ENCODE measurements around the gene GPA33. TPM values are rescaled to one million over a fixed set of nuclear protein-coding genes. Genes with fewer than 3 reads are reported as not detected.

Gene GPA33, protein sequence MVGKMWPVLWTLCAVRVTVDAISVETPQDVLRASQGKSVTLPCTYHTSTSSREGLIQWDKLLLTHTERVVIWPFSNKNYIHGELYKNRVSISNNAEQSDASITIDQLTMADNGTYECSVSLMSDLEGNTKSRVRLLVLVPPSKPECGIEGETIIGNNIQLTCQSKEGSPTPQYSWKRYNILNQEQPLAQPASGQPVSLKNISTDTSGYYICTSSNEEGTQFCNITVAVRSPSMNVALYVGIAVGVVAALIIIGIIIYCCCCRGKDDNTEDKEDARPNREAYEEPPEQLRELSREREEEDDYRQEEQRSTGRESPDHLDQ
- total RNA-seq: not detected

DNA sequence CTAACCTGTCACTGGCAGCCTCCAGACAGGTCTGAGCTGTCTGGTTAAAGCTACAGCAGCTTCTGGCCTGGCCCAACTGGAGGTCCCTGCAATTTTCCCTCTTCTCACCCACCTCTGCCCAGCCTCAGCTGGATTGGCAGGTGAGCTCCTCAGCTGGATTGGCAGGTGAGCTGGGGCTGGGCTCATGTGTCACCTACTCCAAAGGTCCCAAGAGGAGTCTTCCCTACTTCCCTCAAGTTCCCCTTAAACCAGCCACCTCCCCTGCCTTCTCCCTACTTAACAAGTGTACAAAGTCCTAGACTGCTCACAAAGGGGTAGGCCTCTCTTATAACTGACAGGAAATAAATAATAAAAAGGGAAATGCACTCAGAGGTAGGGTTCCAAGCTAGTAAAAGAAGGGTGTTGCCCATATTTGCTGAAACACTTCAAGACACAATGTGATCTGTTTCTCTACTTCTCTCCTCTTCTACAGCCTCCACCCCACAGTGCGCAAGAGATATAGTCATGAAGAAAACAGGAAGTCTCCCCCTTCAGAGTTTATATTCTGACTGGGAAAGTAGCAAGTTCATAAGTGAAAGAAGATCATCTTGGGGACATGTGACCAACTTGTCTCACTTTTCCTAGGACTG, at the start of gene GPA33:
TSS of gene GPA33 (minus strand) at position 64 of the 629 bp plus-strand sequence. CDS start 90 bp downstream, outside the sequence.
- FAIRE-seq (no peak), DNase-seq (ENCODE audit: low spot score in 2 of 2) (no peak)

DNA sequence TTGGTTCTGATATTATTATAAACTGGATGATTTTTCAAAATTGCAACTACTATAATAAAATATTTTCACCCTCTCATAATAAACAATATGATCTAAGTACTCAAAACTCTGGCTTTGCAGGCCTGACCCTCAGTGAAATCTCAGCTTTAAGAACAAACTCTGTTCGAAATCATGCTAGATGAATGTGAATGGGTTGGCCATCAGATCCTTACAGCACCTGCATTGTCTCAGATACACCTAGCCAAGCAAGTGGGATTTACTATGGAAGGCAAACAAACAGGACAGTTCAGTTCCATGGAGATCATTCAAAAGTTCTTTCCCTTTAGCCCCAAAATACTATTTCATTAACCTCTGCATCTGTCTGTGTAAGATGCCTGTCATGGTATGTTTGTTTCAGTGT, 48.5 kb upstream of the GPA33 start:
- FAIRE-seq: no peak
- no peak for DNase-seq (ENCODE audit: low spot score in 2 of 2)

DNA sequence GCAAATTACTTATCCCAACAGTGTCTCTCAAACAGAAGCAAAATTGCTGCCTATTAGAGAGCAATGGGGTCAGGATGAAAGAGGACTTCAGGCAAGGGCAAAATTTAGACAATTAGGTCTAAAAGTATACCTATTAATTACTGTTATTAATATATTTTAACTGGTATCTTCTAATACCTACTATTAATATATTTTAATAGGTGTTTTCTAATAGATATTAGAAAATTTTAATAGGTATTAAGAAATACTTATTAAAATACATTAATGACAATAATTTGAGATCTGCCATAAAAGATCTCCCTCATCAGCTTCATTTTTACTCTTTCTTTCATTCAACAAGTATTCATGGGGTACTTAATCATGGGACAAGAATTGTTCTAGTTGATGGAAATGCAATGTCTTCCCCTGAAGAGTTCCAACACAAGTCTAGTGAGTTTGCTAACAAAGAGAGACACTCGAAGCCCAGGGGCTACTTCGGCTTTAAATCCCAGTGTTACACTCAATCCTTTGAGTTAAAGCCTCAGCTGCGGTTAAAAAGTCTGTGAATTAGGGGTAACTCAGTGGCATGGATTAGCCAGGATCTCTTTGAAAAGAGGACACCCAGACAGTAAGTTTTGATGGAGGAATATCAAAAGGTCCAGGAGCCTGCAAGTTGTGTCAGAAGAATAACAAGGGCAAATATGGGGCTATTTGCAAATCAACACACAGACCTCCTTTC, 47.8 kb upstream of the GPA33 start:
- FAIRE-seq: no peak
- DNase-seq (ENCODE audit: low spot score in 2 of 2): no peak

DNA sequence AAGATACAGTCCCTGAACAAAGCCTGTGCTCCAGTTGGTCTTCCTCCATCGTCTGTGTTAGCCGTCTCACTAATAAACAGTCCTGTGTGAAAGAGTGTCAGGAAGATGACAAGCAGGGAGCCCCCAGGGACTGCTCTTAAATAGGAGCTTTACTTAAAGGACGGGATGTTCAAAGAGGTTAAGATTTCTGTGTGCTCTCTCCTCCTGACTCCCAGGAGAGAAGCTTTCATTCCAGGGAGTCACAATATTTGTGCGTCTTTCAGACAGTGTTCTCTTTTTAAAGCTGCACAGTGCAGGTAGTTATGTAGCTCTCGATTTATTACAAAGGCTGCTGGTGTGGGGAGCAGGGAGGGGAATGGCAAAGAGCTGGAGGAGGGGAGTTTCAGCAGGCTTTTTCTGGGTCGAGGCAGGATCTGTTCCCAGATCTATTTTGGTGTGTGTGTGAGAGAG, 47.2 kb upstream of the GPA33 start:
- DNase-seq (ENCODE audit: low spot score in 2 of 2): no peak
- no peak for FAIRE-seq

DNA sequence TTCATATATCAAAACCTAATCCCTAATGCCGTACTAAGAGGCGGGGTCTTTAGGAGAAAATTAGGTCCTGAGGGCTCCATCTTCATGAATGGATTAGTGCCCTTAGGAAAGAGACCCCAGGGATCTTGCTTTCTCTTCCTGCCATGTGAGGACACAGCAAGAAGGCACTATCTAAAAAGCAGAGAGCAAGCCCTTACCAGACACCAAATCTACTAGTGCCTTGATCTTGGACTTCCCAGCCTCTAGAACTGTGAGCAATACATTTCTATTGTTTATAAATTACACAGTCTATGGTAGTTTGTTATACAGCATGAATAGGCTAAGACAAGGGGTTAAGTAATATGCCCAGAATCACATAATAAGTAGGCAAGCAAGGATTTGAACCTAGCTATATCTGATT, 46.6 kb upstream of the GPA33 start:
- no peak for FAIRE-seq
- no peak for DNase-seq (ENCODE audit: low spot score in 2 of 2)

DNA sequence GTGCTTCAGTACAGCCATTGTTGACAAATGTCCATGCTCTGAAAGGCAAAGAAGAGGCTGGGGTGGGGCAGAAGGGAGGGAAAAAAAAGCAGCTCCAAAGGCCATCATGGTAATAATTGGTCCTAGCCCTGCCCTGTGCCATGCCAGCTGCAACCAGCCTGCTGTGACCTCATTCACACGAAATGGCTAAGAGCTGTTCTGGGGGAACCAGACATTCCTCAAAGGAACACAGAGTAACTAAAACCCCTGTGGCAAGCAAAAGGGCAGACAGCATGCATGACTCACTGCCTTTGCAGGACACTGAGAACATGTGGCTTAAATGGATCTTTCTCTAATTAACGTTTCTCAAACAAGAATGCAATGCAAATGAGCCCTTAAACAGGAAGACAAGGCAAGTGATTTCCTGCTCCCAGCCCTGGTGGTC, 46.0 kb upstream of the GPA33 start:
- no peak for DNase-seq (ENCODE audit: low spot score in 2 of 2)

DNA sequence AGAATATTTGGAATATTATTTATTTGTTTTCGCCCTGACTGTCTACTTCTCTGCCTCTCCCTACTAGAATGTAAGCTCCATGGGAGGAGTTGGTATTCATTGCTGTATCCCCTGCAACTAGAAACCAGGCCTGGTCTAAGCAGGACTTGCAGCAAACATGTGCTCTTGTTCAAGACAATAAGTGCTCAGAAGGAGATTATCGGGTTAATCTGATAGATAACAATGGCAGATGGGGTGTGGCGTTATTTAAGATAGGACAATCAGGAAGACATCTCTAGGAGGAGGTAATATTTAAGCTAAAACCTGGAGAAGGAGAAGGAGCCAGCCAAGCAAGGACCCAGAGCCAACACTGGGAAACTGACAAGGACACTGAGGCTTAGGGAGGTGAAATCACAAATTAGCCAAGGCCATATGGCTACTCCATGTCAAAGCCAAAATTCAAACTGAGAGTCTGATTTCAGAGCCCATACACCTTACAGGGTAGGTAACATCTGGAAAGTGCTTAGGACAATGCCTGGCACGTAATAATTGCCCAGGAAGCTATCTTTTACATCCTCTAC, 45.2 kb upstream of the GPA33 start:
- no peak for DNase-seq (ENCODE audit: low spot score in 2 of 2)
- no peak for FAIRE-seq

More for the DNA sequence above, 46.0 kb upstream of the GPA33 start:
- FAIRE-seq: no peak

DNA sequence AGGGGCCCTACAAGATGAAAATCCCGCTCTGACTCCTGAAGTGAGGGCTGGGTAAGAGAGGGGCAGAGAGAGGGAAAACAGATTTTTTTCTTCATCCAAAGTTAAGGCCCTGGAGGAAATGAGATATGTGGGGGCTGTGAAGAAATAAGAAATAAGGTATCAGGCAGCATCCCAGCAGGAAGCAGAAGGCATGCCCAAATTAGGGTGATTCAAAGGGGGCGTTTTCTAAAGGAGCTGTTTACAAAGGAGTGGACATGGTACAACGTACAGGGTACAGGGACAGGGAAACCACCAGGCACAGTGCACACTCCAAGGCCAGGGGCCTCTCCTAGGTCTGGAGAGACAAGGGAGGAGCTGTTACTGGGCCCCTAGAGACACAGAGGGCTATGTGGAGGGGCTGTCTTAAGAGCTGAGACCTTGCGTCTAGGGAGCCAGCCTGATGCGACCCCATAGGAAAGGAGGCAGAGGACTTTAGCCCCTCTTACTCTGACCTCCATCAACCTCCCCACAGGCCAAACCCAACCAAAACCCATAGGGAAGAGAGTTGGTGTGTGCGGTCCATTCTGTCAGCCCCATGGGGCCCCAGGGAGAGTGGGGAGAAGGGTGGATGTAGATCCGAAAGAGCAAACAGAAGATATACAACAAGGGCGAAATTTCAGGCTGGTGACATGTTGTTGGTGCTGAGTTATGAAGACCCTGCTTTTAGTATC, 42.3 kb upstream of the GPA33 start:
- FAIRE-seq (no peak), DNase-seq (ENCODE audit: low spot score in 2 of 2) (no peak)

DNA sequence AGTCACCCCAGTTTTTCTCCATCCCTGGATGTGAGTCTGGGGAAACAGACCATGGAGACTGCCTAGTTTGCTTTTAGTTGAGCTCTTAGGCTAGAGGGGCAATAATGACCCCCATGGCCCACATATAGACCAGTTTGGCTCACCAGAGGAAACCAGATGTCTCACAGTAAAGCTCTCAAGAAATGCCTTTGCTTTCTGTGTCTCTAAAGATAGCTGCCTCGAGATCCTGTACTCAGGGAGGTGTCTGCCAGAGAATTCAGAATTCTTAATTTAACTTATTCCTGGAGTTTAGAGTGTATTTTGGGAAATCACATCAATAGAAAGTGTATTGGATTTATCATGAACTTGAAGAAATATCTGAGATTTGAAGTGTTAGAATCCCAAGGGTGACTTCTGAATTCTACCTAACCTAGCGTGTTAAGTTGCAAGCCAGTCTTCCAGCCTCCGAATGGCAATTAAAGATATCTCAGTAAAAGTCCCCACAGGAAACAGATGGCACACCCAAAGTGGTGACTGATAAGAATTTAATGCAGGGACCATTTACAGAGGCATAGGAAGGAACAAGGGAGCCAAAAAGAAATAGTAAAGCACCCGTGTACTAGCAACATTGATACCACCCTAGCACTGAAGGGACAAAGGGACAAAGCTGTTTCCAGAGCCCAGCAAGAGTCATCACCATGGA, 40.8 kb upstream of the GPA33 start:
- FAIRE-seq (no peak), DNase-seq (ENCODE audit: low spot score in 2 of 2) (no peak)

DNA sequence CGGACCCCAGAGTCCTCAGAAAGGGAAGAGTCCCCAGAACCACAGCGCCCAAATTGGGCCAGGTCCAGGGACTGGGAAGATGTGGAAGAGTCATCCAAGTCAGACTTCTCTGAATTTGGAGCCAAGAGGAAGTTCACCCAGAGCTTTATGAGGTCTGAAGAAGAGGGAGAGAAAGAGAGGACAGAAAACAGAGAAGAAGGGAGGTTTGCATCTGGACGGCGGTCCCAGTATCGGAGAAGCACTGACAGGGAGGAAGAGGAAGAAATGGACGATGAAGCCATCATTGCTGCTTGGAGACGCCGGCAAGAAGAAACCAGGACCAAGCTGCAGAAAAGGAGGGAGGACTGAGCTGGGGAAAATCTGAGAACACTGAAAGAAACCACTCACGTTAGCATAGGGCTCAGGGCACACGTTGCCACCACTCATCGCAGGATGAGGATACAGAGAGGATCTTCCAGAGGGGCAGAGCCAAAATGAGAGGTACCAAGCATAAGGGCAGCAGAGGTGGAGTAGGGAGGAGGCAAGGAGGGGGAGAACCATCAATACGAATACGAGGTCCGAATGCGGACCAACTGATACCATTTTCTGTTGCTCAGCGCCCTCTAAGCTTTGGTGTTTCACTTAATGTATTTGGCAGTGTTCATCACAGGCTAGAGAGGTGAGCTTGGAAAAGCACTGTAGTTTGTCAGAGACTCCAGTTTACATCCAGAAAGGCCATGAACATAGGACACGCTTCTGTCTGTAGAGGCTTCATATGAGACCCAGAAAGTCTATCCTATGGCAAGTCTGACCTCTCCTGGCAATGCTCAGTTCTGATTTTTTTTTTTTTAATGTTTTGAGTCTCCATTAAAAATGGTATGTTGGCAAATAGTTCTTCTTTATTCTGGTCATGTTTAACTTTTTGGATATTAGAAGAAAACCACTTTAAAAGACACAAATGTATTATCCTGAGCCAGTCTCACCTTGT, 38.4 kb upstream of the GPA33 start:
- FAIRE-seq: no peak
- DNase-seq (ENCODE audit: low spot score in 2 of 2): no peak

DNA sequence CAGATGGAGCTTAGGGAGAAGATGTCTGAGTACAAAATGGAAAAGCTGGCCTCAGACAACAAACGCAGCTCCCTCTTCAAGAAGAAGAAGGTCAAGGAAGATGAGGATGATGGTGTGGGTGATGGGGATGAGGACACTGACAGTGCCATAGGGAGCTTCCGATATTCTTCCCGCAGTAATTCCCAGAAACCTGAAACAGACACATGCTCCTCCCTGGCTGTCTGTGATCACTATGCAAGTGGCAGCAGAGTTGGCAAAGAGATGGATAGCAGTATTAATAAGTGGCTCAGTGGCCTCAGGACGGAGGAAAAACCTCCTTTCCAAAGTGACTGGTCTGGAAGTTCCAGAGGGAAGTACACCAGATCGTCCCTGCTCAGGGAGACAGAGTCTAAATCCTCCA, 37.5 kb upstream of the GPA33 start:
- FAIRE-seq (no peak), DNase-seq (ENCODE audit: low spot score in 2 of 2) (no peak)

DNA sequence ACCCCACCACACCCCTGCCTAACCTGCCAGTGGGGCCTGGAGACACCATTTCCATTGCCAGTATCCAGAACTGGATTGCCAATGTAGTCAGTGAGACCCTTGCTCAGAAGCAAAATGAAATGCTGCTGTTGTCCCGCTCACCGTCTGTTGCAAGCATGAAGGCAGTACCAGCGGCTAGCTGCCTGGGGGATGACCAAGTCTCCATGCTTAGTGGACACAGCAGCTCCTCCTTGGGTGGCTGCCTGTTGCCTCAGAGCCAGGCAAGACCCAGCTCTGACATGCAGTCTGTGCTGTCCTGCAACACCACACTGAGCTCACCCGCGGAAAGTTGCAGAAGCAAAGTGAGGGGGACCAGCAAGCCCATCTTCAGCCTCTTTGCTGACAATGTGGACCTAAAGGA, 37.1 kb upstream of the GPA33 start:
- FAIRE-seq: no peak
- no peak for DNase-seq (ENCODE audit: low spot score in 2 of 2)

DNA sequence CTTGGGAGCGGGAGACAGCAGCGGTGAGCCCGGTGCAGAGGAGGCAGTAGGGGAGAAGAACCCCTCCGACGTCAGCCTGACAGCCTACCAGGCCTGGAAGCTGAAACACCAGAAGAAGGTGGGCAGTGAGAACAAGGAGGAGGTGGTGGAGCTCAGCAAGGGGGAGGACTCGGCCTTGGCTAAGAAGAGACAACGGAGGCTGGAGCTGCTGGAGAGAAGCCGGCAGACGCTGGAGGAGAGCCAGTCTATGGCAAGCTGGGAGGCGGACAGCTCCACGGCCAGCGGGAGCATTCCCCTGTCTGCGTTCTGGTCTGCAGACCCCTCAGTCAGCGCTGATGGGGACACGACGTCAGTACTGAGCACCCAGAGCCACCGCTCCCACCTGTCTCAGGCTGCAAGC, 36.6 kb upstream of the GPA33 start:
- no peak for DNase-seq (ENCODE audit: low spot score in 2 of 2)

DNA sequence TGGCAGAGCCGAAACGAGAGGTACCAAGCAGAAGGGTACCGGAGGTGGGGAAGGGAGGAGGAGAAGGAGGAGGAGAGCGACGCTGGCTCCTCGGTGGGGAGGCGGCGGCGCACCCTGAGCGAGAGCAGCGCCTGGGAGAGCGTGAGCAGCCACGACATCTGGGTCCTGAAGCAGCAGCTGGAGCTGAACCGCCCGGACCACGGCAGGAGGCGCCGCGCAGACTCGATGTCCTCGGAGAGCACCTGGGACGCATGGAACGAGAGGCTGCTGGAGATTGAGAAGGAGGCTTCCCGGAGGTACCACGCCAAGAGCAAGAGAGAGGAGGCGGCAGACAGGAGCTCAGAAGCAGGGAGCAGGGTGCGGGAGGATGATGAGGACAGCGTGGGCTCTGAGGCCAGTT, 36.1 kb upstream of the GPA33 start:
- FAIRE-seq: no peak
- DNase-seq (ENCODE audit: low spot score in 2 of 2): no peak

More for the DNA sequence above, 36.6 kb upstream of the GPA33 start:
- FAIRE-seq: no peak

DNA sequence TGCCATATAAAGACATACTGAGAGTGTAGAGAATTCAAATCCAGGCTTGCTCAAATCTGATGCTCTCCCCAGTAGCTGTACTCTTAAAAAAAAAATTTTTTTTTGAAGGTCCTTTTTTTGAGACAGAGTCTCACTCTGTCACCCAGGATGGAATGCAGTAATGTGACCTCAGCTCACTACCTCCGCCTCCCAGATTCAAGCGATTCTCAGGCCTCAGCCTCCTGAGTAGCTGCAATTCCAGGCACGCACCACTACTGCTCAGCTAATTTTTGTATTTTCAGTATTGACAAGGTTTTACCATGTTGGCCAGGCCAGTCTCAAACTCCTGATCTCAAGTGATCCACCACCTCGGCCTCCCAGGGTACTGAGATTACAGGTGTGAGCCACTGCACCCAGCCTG, 32.4 kb upstream of the GPA33 start:
- no peak for FAIRE-seq
- no peak for DNase-seq (ENCODE audit: low spot score in 2 of 2)

DNA sequence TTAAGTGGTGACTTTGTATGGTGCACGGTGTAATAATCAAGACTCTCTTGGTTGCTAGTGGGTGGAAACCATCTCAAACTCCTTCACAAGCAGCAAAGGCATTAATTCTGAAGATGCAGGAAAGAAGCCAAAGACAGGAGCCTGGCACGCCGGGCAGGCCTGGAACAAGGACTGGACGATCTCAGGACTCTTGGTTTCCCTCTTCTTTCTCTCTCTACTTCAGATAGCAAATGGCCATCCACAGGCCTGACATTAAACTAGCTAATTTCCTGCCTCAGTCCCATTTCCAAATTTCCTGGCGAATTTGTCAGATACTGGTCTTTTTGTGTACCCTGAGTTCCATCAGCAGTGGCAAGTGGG, 31.9 kb upstream of the GPA33 start:
- FAIRE-seq (no peak), DNase-seq (ENCODE audit: low spot score in 2 of 2) (no peak)

DNA sequence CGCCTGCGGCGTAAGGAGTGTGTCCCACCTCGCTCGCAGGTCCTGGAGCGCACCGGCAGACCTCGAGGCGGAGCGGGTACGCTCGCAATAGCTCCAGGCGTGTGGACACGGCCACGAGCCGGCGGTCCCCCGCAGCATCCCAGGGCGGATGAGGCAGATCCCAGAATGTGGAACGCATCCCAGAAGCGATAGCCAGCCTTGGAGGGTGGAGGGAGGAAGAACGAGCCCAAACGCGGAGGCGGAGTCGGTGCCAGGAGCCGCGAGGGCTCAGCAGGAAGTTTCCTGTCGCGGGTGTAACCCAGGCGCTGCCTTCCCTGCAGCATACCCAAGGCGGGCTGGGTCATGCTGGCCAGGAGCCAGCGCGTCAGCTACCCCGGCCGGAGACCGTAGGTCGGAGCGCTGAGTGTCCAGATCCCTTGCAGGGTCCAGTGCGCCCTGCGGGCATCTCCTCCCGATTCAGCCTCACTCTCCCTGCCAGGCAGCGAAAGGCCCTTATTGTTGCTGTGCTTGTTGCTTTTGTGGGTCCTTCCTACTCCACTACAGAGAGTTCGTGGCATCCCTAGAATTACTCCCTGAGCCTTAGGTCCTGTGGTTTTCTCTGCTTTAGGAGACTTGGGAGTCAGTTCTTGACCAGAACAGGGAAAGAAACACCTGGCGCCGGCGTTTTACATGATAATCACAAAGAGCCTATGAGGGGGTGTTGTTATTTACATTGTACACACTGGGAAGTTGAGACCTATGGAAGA, 31.4 kb upstream of the GPA33 start:
- DNase-seq (ENCODE audit: low spot score in 2 of 2) (peak in 1 of 2 donors; percentile 51), FAIRE-seq (no peak)

DNA sequence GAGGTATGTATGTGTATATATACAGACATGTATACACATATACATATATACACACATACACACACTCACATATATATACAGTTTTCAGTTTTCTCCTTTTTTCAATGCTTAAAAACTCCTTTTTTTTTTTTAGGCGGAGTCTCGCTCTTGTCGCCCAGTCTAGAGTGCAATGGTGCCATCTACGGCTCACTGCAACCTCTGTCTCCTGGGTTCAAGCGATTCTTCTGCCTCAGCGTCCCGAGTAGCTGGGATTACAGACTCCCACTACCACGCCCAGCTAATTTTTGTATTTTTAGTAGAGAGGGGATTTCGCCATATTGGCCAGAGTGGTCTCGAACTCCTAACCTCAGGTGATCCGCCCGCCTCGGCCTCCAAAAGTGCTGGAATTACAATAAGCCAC, 30.7 kb upstream of the GPA33 start:
- FAIRE-seq: no peak

More for the DNA sequence above, 30.7 kb upstream of the GPA33 start:
- DNase-seq (ENCODE audit: low spot score in 2 of 2): no peak

All from frontal cortex (tissue), 4 donors.